Neural cell (in vitro differentiated cells): ENCODE data around the gene NR4A3. TPM values are rescaled to one million over a fixed set of nuclear protein-coding genes. Genes with fewer than 3 reads are reported as not detected.

Experiments used
- H2AFZ ChIP-seq: fragments of 200-600, 300-800 bp; sonication (generic), shearing (Covaris generic); 2 replicates; pipeline ENCODE4 v1.6.0; 2014; ENCODE audit warnings: low read depth, mild to moderate bottlenecking, antibody characterized with exemption, low read length, moderate library complexity
- H3F3A ChIP-seq: fragments of 200-600 bp; shearing (Covaris generic); 2 replicates; pipeline ENCODE4 v1.6.1; 2016; ENCODE audit warnings: mild to moderate bottlenecking, moderate library complexity, mixed read lengths, antibody characterized with exemption, low read length; ENCODE audit not compliant: insufficient read depth, poor library complexity, severe bottlenecking
- H3K27ac ChIP-seq: fragments of 200-600, 300-800 bp; sonication (generic), shearing (Covaris generic); 2 replicates; pipeline ENCODE4 v1.5.1; 2014; ENCODE audit warnings: mild to moderate bottlenecking, low read length, moderate library complexity
- H3K27me3 ChIP-seq: fragments of 300-800, 200-600 bp; sonication (generic), shearing (Covaris generic); 2 replicates; pipeline ENCODE4 v1.6.0; 2014; ENCODE audit warnings: mild to moderate bottlenecking, low read depth, low read length, moderate library complexity; ENCODE audit not compliant: insufficient read depth
- H3K36me3 ChIP-seq: fragments of 300-800, 200-600 bp; sonication (generic), shearing (Covaris generic); 2 replicates; pipeline ENCODE4 v1.5.1; 2014; ENCODE audit warnings: mild to moderate bottlenecking, antibody characterized with exemption, low read length, moderate library complexity; ENCODE audit not compliant: insufficient read depth
- H3K4me2 ChIP-seq: fragments of 300-800, 200-600 bp; sonication (generic), shearing (Covaris generic); 2 replicates; pipeline ENCODE4 v1.6.0; 2014; ENCODE audit warnings: mild to moderate bottlenecking, low read length
- H3K4me3 ChIP-seq: fragments of 300-800, 200-600 bp; sonication (generic), shearing (Covaris generic); 2 replicates; pipeline ENCODE4 v1.5.1; 2014; ENCODE audit warnings: mild to moderate bottlenecking, low read length, moderate library complexity
- H3K79me2 ChIP-seq: fragments of 200-600 bp; shearing (Covaris generic); replicated peaks from 2 replicates; pipeline ENCODE4 v1.6.0; 2014; ENCODE audit warnings: mild to moderate bottlenecking, low read length, moderate library complexity; ENCODE audit not compliant: insufficient read depth
- H3K9ac ChIP-seq: fragments of 300-800, 200-600 bp; sonication (generic), shearing (Covaris generic); 2 replicates; pipeline ENCODE4 v1.6.1; 2016; ENCODE audit warnings: mild to moderate bottlenecking, low read length, mixed read lengths
- H3K9me2 ChIP-seq: fragments of 200-600 bp; shearing (Covaris generic); 2 replicates; pipeline ENCODE4 v1.6.1; 2016; ENCODE audit warnings: mild to moderate bottlenecking, low read length, mixed read lengths; ENCODE audit not compliant: insufficient read depth
- H3K9me3 ChIP-seq: fragments of 200-600, 300-800 bp; sonication (generic), shearing (Covaris generic); 2 replicates; pipeline ENCODE4 v1.6.1; 2016; ENCODE audit warnings: mild to moderate bottlenecking, mixed run types, low read length, moderate library complexity, mixed read lengths
- H4K20me1 ChIP-seq: fragments of 200-600 bp; shearing (Covaris generic); 2 replicates; pipeline ENCODE4 v1.6.1; 2016; ENCODE audit warnings: mild to moderate bottlenecking, mixed run types; ENCODE audit not compliant: insufficient read depth
- CTCF ChIP-seq: fragments of 450-650 bp; IDR thresholded peaks from 2 replicates; pipeline ENCODE4 v1.5.1; 2014; ENCODE audit warnings: antibody characterized with exemption, mild to moderate bottlenecking, moderate library complexity; ENCODE audit not compliant: poor library complexity, severe bottlenecking
- EP300 ChIP-seq: fragments of 450-650 bp; conservative IDR thresholded peaks from 2 replicates; pipeline ENCODE4 v1.6.1; 2014; ENCODE audit warnings: antibody characterized with exemption, mild to moderate bottlenecking, moderate library complexity; ENCODE audit not compliant: poor library complexity, severe bottlenecking
- EZH2 ChIP-seq: fragments of 200-600, 300-800 bp; shearing (Covaris generic), sonication (generic); IDR thresholded peaks from 2 replicates; pipeline ENCODE4 v1.6.1; 2014; ENCODE audit warnings: antibody characterized with exemption, low read length, borderline replicate concordance, mild to moderate bottlenecking; ENCODE audit not compliant: insufficient read depth, poor library complexity, severe bottlenecking
- MXI1 ChIP-seq: fragments of 450-650 bp; conservative IDR thresholded peaks from 2 replicates; pipeline ENCODE4 v1.6.1; 2014; ENCODE audit warnings: antibody characterized with exemption, mild to moderate bottlenecking; ENCODE audit not compliant: poor library complexity, severe bottlenecking
- POLR2AphosphoS5 ChIP-seq: IDR thresholded peaks from 2 replicates; pipeline ENCODE4 v1.6.1; 2012
- RAD21 ChIP-seq: fragments of 450-650 bp; conservative IDR thresholded peaks from 2 replicates; pipeline ENCODE4 v1.6.1; 2014; ENCODE audit warnings: antibody characterized with exemption, mild to moderate bottlenecking, moderate library complexity
- REST ChIP-seq: IDR thresholded peaks from 2 replicates; pipeline ENCODE4 v1.6.1; 2012; ENCODE audit warnings: borderline replicate concordance
- SMC3 ChIP-seq: fragments of 450-650 bp; conservative IDR thresholded peaks from 2 replicates; pipeline ENCODE4 v1.6.1; 2014; ENCODE audit warnings: antibody characterized with exemption, mild to moderate bottlenecking, moderate library complexity; ENCODE audit not compliant: poor library complexity
- TAF1 ChIP-seq: IDR thresholded peaks from 2 replicates; pipeline ENCODE4 v1.6.1; 2012; ENCODE audit warnings: low read depth
- polyA plus RNA-seq: library from polyadenylated mRNA; depleted of rRNA; stranded (reverse); fragments of >200 nt; gene quantifications from 2 replicates; pipeline ENCODE4 v1.2.3, GENCODE V29; 2014

NR4A3 gene
- polyA plus RNA-seq, 1 donor from 2014 or later: 2.7 TPM

- Histone ChIP-seq H3K9ac (no peak overlapping the region), H4K20me1 (no peaks in the 10 kb centered on the region), H3K79me2 (peaks cover 40% of the 10 kb centered on the region), H3K27ac (no peak overlapping the region), H3F3A (no peaks in the 10 kb centered on the region), H2AFZ (no peak overlapping the region), H3K9me3 (no peaks in the 10 kb centered on the region), H3K9me2 (no peaks in the 10 kb centered on the region), H3K36me3 (peaks cover 9% of the 10 kb centered on the region), H3K4me3 (no peak overlapping the region), H3K4me2 (no peak overlapping the region), H3K27me3 (no peaks in the 10 kb centered on the region)
- TF ChIP-seq EZH2 (no peak), POLR2AphosphoS5 (no peak), MXI1 (no peak), TAF1 (no peak), EP300 (no peak), CTCF (no peak), REST (no peak), SMC3 (no peak), RAD21 (no peak)
Measured at GRCh38 chr9:99803694-99804093, 18.0 kb upstream of the NR4A3 start.

GRCh38 chr9:99807276-99807852 is 14.3 kb upstream of the NR4A3 start:
- Histone ChIP-seq H3K4me3 (no peak overlapping the region), H3K79me2 (peaks cover 55% of the 10 kb centered on the region), H3K27me3 (no peaks in the 10 kb centered on the region), H3K9ac (no peak overlapping the region), H3K9me2 (no peaks in the 10 kb centered on the region), H3K27ac (no peak overlapping the region), H2AFZ (no peak overlapping the region), H4K20me1 (no peaks in the 10 kb centered on the region), H3K9me3 (no peaks in the 10 kb centered on the region), H3K36me3 (peaks cover 18% of the 10 kb centered on the region), H3K4me2 (no peak overlapping the region), H3F3A (no peaks in the 10 kb centered on the region)
- TF ChIP-seq POLR2AphosphoS5 (no peak), TAF1 (no peak), CTCF (peak; percentile 35)
